Fibroblast of lung (primary cell): ENCODE measurements around the gene ZDHHC22.

Experiments
- EZH2 ChIP-seq: IDR thresholded peaks from 2 replicates; pipeline ENCODE4 v1.5.1; 2012; ENCODE audit warnings: low read length, control low read depth, mild to moderate bottlenecking; ENCODE audit errors: missing control alignments
- TF ChIP-seq, protein P1 (sequence below), 2 donors: IDR thresholded peaks in 1 of 2; conservative IDR thresholded peaks in 1 of 2; 1 replicate in 1 of 2; 2 replicates in 1 of 2; pipeline ENCODE4 v1.5.1; 2011 to 2012; ENCODE audit warnings: low read length in 2 of 2, control low read depth in 1 of 2, inconsistent platforms in 1 of 2, low read depth in 1 of 2, mild to moderate bottlenecking in 1 of 2

DNA sequence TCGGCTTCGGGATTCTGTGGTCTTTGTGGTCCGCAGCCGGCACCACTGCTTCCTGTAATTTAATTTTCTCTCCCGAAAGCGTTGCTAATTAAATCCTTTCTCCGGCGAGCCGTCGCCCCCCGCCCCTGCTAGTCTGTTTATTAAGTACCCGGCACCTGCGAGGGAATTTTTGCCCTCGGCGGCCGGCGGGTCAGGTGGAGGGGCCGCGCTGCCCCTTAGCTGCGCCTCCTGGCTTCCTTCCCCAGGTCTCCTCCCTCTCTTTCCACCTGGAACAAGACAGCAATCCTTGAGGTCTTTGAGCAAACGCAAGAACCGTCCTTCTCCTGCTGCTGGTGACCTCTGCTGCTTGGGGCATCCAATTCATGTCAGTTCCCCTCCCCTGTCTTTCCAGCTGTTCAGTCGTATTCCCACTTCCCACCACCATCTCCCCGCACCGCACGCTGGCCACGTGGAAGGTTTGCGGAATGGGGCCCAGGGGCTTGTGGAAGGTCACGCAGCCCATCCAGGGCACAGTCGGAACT is 16.2 kb downstream of the ZDHHC22 start:
- peak; percentile 57 for TF ChIP-seq EZH2
- TF ChIP-seq, protein P1, sequence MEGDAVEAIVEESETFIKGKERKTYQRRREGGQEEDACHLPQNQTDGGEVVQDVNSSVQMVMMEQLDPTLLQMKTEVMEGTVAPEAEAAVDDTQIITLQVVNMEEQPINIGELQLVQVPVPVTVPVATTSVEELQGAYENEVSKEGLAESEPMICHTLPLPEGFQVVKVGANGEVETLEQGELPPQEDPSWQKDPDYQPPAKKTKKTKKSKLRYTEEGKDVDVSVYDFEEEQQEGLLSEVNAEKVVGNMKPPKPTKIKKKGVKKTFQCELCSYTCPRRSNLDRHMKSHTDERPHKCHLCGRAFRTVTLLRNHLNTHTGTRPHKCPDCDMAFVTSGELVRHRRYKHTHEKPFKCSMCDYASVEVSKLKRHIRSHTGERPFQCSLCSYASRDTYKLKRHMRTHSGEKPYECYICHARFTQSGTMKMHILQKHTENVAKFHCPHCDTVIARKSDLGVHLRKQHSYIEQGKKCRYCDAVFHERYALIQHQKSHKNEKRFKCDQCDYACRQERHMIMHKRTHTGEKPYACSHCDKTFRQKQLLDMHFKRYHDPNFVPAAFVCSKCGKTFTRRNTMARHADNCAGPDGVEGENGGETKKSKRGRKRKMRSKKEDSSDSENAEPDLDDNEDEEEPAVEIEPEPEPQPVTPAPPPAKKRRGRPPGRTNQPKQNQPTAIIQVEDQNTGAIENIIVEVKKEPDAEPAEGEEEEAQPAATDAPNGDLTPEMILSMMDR (conservative IDR thresholded peaks at IDR 0.05 in 1 of 2, IDR thresholded peaks at IDR 0.05 in 1 of 2; ENCODE audit: low read depth in 1 of 2, low read length in 2 of 2) = peak in 1 of 2 donors; percentile 3
